Activated gamma-delta T cell treated with Interleukin-2 at 50 U/mL for 16 hours (primary cell): ENCODE results near the gene PITPNC1.
A peak's percentile ranks its signal among the peaks of the same experiment; 100 is the strongest.
"Not testable (repeated sequence)": the region's sequence is repeated elsewhere in the genome, so short reads cannot be mapped to it uniquely, and the experiment has no call there.

Source experiments
- DNase-seq: peaks from one replicate; pipeline ENCODE4 v3.0.0-alpha.2; 2020

Gene PITPNC1

DNA sequence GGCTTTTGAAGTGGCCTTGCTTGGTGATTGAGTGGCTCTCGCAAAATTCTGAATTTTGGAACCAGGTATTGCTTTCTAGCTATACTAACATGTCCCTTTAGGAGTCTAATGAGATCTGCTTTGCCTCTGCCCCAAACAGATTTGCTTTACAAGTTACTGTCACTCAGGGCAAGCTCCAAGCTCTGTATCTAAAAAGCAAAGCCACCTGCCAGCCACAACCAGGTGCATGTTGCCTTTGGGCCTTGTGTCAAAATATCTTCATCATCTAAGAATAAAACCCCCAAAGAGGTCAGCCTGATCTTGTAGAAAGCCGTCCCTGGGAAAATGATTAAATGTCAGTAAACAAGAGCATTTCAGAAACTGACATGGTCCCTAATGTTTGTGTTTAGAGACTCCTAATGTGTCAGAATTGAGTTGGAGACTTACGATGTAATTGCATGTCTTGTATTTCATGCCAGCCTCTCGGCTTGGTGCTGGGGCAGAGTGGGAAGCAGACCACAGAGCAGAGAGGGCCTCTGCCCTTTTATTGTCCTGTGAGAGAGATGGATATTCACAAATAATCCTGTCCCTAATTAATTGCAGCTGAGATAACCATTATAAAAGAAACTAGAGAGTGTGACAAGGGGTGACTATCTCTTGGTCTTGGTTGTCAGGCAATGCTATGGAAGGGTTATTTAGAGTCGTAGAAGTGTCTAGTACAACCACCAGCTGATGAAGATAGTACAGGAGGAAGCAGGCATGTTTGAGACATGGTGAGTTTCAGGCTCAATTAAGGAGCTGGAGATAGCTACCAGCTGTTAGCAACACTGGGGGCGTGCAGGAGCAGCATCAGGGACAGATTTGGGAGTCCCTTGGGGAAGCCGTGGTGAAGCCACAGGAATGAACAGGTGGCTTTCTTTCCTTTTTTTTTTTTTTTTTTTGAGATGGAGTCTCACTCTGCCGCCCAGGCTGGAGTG lies 90.7 kb downstream of the PITPNC1 start:
- no peak for DNase-seq

DNA sequence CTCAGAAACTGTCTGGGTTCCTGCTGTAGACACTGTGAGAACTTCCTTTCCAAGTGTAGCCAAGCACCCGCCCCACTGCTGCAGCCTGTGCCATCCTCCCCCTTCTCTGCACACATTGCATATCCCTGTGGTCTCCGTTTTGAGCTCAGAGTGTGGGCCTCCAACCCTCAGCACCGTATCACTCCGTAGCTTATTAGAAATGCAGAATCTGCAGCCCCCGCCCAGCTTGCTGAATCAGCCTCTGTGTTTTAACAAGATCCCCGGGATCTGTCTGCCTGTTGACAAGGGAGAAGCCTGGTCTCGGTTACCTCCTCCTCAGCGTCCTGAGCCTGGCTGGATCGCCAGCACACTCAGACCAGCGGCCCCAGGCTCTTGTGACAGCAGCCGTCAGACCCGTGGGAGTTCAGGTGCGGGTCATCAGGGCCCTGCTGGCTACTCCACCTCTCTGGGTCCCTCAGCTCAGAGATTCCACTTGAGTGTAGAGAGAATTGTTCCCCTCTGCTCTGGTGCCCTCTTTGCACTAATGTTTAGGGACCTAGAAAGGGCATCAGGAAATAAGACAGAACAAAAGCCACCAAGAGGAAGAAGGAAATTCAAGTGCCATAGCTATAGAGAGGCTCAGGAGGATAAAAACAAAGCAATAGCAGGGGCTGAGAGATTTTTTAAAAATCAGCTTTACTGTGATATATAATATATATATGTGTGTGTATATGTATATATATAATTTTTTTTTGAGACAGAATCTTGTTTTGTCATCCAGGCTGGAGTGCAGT lies 92.3 kb downstream of the PITPNC1 start:
- no peak for DNase-seq

GRCh38 chr17:67470163-67470562 lies 93.1 kb downstream of the PITPNC1 start:
- no peak for DNase-seq

DNA sequence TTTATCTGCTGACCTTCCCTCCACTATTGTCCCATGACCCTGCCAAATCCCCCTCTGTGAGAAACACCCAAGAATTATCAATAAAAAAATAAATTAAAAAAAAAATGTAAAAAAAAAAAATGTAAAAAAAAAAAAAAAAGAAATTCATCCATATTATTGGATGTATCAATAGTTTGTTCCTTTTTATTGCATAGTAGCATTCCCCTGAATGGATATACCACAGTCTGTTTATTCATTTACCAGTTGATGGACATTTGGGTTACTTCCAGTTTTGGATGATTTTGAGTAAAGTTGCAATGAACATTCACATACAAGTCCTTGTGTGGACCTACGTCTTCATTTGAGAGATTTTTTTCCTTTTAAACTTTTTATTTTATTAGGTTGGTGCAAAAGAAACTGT lies 94.0 kb downstream of the PITPNC1 start:
- no peak for DNase-seq

DNA sequence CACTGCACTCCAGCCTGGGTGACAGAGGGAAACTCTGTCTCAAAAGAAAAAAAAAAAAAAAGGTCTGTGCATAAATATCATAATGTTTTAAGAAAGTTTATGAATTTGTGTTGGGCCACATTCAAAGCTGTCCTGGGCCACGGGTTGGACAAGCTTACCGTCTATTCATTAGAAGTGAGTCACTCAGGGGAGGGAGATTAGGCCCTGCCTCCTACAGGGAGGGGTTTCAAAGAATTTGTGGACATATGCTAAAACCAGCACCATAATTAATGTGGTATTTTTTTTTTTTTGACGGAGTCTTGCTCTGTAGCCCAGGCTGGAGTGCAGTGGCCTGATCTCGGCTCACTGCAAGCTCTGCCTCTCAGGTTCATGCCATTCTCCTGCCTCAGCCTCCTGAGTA lies 95.5 kb downstream of the PITPNC1 start:
- DNase-seq = not testable (repeated sequence)

DNA sequence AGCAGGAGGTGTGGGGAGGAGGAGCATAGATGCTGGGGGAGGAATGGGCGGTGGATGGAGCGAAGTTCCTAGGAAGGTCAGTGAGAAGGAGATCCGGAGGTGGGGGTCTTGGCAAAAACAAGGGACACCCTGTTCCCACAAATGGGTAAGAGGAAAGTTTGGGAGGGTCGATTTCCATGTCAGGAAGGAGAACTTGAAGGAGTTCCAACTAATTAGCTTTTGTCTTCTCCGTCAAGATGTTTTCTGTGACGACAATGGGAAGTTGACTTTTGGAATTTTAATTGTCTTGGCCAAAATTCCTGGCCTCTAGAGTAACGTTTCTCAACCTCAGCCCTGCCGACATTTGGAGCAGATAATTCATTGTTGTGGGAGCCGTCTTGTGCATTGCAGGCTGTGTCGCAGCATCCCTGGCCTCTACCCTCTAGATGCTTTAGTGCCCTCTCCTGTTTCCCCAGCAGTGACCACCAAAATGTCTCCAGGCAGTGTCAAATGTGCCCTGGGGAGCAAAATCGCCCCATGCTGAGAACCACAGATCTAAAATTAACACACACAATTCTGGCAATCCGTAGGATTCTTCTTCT lies 97.1 kb downstream of the PITPNC1 start:
- DNase-seq = no peak

DNA sequence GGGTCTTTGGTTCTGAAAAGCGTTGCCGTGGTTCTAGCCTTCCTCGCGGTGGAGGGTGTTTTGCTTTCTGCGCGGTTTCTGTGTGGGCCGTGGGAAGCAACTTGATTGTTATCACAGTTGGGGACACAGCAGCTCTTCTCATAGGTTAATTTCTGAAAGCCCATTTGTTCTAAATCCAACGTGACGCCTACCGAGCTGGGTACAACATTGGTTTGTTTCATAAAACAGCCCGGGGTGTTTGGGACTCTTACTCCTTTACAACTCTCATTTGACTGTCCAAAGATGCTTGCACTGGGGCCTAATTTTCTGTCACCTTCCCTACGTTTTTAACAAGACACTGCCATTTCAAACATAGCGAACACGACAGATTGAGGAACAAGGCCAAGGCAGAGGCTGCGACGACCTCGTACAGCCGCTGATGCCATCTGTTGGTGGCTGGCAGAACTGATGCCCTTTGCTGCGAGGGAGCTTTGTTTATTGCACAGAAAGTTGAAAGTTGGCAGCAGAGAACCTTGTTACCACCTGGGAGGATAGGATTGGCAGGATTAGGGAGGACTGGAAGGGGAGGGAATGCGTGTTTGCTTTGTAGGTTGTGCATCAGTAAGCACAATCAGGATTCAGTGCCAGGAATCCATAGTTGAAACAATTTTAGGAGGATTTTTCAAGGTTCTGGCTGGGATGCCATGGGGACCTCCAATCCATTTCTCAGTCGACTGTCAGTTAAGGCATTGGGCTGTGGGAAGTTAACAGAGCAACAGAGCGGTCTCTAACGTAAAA lies 98.3 kb downstream of the PITPNC1 start:
- DNase-seq = peak; percentile 85

DNA sequence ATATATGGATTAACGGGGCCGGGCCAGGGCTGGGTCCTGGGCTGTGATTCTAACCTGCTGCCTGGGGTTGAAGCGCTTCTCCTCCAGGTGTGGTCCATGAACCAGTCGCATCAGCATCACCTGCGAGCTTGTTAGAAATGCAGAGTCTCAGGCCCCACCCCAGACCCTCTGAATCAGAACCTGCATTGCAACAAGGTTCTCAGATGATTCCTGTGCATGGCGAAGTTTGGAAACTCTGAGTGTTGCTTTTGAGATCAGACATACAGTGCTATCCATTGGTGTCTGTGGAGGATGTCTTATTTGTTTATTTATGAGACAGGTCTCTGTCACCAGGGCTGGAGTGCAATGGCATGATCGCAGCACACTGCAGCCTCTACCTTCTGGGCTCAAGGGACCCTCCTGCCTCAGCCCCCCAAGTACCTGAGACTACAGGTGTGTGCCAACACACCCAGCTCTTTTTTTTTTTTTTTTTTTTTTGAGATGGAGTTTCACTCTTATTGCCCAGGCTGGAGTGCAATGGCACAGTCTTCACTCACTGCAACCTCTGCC lies 99.8 kb downstream of the PITPNC1 start:
- DNase-seq = no peak

DNA sequence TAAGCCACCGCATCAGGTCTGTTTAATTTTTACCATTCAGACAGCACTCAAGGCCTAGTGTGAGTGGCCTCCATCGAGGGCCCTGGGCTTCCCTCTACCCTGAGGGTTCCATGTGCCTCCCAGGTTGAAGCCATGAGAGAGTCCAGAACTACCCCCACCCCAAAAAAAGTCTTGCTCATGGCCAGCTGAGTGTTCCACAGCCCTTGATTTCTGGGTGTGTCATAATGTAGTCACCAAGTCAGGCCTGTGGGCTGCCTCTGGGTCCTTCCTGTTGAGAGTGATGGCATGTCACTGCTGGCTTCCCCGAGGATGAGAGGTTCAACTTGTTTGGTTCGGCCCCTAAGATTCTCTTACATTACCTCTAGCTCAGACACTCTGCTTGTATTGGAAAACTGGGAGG lies 100.6 kb downstream of the PITPNC1 start:
- DNase-seq = peak; percentile 50

DNA sequence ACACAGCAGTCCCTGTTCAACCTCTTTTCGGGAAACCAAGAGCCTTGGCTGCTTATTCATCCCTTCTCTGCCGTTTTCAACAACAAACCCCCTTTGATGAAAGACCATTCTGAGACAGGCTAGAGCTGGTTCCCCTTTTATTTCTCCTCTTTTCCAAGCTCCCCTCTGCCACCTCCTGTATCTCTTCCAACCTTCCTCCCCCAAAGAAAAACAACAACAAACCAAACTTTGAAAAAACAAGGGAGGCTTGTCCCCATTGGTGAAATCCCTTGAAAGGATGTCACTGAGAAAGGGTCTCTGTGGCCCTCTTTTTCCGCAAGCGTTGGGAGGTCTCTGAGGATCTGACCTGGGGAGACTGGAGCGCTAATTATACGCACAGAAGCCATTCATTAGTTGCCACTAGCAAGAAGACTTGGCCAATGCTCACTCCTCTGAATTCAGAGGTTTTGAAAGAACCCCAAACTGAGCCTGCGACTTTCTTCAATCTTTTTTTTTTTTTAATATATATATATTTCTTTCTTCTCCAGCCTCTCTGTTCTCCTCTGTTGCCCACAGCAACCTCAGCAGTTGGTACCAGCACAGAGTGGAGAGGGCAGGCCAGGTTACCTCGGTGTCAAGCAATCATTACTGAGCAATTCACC lies 101.4 kb downstream of the PITPNC1 start:
- DNase-seq = no peak

DNA sequence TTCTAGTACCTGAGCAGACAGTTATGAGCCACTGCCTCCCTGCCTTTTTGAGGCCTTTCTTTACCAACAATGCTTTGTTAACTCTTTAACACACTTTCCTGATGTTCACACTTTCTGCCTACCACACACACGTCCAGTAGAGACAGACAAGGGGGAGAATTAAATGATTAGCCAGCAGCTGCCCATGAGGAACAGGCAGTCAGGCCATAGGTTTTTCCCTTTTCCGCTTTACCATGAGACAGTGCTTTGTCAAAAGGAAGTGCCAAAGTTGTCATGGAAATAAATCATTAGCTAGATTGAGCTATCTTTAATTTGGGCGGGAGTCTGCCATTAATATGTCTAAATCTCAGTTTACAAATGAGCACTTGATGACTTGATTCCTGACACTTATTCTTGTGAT lies 102.1 kb downstream of the PITPNC1 start:
- DNase-seq = no peak

DNA sequence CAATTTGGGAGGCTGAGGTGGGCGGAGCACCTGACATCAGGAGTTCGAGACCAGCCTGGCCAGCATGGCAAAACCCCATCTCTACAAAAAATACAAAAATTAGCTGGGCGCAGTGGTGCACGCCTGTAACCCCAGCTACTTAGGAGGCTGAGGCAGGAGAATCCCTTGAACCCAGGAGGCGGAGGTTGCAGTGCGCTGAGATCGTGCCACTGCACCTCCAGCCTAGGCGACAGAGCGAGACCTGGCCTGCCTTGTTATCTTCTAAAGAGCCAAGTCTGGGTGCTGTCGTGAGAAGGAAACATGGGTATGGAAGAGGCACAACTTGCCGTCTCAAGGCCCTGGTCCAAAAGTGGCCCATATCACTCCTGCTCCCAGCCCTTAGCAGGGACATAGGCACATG lies 103.9 kb downstream of the PITPNC1 start:
- DNase-seq = not testable (repeated sequence)

- DNase-seq = no peak
These were observed 104.7 kb downstream of the PITPNC1 start for GRCh38 chr17:67481808-67482207.

GRCh38 chr17:67482764-67483163 lies 105.7 kb downstream of the PITPNC1 start:
- no peak for DNase-seq

DNA sequence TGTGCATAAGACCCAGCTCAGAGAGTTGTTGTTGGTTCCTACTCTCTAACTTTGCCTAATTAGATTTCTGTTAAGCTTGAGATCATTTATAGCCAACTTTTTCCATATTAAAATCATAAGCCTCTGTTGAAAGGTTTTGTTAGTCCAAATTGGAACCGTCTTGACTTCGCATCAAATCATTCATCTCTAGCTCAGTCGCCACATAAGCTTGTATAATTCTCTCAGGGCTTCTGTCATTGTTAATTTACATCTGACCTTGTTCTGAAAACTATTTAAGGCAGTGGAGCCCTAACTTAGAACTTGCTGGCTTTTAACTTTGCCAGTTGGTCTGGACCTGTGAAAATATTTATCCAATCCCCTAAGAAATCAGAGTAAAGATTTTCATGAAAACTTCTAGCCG lies 107.2 kb downstream of the PITPNC1 start:
- no peak for DNase-seq

DNA sequence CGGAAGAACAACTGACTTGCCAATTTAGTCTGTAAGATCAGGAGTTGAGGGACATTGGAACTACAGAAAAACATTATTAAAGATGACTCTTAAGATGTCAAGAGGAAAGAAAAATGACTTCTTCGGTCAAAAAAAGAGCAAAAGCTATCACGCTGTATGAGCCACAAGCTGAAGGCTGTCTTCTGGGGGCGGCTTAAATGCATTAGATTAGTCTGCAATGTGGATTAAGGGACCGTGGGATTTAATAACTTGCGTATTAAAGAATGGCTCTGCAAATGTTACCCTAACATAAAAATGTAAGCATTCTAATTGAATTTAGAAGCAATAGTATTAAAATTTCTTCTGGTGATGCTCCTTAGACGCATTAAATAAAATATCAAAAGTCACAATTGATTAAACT lies 108.6 kb downstream of the PITPNC1 start:
- DNase-seq = no peak

DNA sequence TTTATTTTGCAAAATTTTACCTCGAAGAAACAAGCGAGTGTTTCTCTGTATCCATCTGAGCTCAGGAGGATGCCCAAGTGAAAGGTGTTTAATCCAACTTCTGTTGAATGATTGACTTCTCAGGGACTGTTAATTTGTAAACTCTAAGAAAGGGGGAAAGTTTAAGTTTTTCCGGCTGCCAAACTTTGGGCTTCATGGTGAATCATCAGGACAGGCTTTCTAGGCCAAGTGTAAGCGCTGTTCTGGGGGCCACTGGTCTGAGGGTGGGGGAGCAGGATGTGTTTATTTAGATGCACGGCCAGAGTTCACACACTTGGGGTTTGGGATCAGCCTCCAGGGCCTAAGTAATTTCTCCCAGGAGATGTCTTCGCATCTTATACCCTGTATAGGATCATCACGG lies 110.4 kb downstream of the PITPNC1 start:
- no peak for DNase-seq

DNA sequence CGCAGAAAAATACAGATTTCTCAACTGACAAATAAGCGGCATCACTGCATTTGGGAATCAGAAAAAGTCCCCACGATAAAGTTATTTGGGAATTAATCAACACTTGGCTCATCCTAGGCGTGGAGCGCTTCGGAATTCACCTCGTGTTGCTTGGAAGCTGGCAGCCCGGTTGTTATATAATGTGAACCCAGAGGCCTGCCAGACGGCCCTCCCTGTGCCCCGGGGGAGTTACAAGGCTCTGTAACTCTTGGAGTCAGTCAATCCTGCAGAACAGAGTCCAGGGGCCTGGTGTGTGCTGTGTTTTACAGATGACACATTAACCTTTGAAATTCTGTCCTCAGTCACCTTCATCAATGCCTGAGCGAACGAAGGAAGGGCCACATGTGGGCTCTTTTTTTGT lies 111.1 kb downstream of the PITPNC1 start:
- DNase-seq = no peak

DNA sequence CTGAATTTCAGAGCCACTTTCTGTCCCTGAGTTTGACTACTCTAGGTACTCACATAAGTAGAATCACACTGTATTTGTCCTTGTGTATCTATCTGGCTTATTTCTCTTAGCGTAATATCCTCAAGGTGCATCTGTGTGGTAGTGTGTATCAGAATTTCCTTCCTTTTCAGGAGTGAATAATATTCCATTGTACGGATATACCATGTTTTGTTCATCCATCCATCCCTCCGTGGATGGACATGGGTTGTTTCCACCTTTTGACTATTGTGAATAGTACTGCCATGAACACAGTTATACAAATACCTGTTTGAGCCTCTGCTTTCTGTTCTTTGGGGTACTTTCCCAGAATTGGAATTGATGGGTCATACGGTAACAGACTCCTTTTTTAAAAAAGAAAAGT lies 111.7 kb downstream of the PITPNC1 start:
- DNase-seq = no peak

DNA sequence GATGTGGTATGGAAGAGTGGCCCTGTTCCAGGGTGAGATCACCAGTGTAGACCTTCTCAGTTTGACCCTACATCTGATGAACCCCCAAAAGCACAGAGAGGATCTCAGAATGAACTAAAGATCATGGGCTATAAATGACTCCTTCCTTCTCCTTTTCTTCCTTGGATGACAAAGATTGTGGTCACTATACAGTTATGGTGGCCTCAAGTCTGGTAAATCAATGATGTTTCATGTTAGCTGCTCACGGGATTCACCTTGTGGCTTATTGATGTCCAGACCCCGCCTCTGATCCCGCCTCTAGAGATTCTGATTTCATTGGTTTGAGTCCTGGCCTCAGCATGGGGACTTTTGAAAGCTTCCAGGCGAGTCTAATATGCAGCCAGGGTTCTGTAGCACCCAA lies 112.2 kb downstream of the PITPNC1 start:
- DNase-seq = no peak

GRCh38 chr17:67490471-67490870 lies 113.4 kb downstream of the PITPNC1 start:
- no peak for DNase-seq
